ENCODE measurements around the gene FRMD3.

FRMD3 gene

GRCh38 chr9:83245979-83246659 is 292.1 kb downstream of the FRMD3 start:
- Histone ChIP-seq H3K36me3 (ENCODE audit: insufficient read depth, low read length) (no peaks in the 10 kb centered on the region), H3K27me3 (ENCODE audit: insufficient read depth, low read length) (no peaks in the 10 kb centered on the region), H3K4me1 (ENCODE audit: control insufficient read depth, insufficient read depth, low read length, unreplicated experiment) (no peaks in the 10 kb centered on the region), H3K27ac (ENCODE audit: low read depth, low read length) (no peak overlapping the region), H3K4me3 (ENCODE audit: low read depth, low read length) (no peak overlapping the region), H2AFZ (ENCODE audit: low read length, unreplicated experiment) (no peak overlapping the region), H3K79me2 (ENCODE audit: control insufficient read depth, insufficient read depth, low read length, unreplicated experiment) (no peaks in the 10 kb centered on the region)

- H3K4me3 ChIP-seq (ENCODE audit: low read depth, low read length) = no peak overlapping the region
- no peak overlapping the region for H2AFZ ChIP-seq (ENCODE audit: low read length, unreplicated experiment)
- peaks cover 12% of the 10 kb centered on the region for H3K4me1 ChIP-seq (ENCODE audit: control insufficient read depth, insufficient read depth, low read length, unreplicated experiment)
- no peaks in the 10 kb centered on the region for H3K79me2 ChIP-seq (ENCODE audit: control insufficient read depth, insufficient read depth, low read length, unreplicated experiment)
- H3K27ac ChIP-seq (ENCODE audit: low read depth, low read length) = no peak overlapping the region
- no peaks in the 10 kb centered on the region for H3K27me3 ChIP-seq (ENCODE audit: insufficient read depth, low read length)
- no peaks in the 10 kb centered on the region for H3K36me3 ChIP-seq (ENCODE audit: insufficient read depth, low read length)
These were observed 296.1 kb downstream of the FRMD3 start for GRCh38 chr9:83242066-83242465.

GRCh38 chr9:83240671-83241070 is 297.5 kb downstream of the FRMD3 start:
- Histone ChIP-seq H3K4me3 (ENCODE audit: low read depth, low read length) (no peak overlapping the region), H2AFZ (ENCODE audit: low read length, unreplicated experiment) (no peak overlapping the region), H3K36me3 (ENCODE audit: insufficient read depth, low read length) (no peaks in the 10 kb centered on the region), H3K27ac (ENCODE audit: low read depth, low read length) (no peak overlapping the region), H3K4me1 (ENCODE audit: control insufficient read depth, insufficient read depth, low read length, unreplicated experiment) (peaks cover 12% of the 10 kb centered on the region), H3K79me2 (ENCODE audit: control insufficient read depth, insufficient read depth, low read length, unreplicated experiment) (no peaks in the 10 kb centered on the region), H3K27me3 (ENCODE audit: insufficient read depth, low read length) (no peaks in the 10 kb centered on the region)

- H3K27me3 ChIP-seq (ENCODE audit: insufficient read depth, low read length) = no peaks in the 10 kb centered on the region
- H3K79me2 ChIP-seq (ENCODE audit: control insufficient read depth, insufficient read depth, low read length, unreplicated experiment) = no peaks in the 10 kb centered on the region
- no peaks in the 10 kb centered on the region for H3K36me3 ChIP-seq (ENCODE audit: insufficient read depth, low read length)
- H3K27ac ChIP-seq (ENCODE audit: low read depth, low read length) = peak overlapping the region; percentile 15; the same call in 1 of the 2 replicates
- peaks cover 12% of the 10 kb centered on the region for H3K4me1 ChIP-seq (ENCODE audit: control insufficient read depth, insufficient read depth, low read length, unreplicated experiment)
- no peak overlapping the region for H2AFZ ChIP-seq (ENCODE audit: low read length, unreplicated experiment)
- H3K4me3 ChIP-seq (ENCODE audit: low read depth, low read length) = no peak overlapping the region
These were observed 298.5 kb downstream of the FRMD3 start for GRCh38 chr9:83239747-83240146.

DNA sequence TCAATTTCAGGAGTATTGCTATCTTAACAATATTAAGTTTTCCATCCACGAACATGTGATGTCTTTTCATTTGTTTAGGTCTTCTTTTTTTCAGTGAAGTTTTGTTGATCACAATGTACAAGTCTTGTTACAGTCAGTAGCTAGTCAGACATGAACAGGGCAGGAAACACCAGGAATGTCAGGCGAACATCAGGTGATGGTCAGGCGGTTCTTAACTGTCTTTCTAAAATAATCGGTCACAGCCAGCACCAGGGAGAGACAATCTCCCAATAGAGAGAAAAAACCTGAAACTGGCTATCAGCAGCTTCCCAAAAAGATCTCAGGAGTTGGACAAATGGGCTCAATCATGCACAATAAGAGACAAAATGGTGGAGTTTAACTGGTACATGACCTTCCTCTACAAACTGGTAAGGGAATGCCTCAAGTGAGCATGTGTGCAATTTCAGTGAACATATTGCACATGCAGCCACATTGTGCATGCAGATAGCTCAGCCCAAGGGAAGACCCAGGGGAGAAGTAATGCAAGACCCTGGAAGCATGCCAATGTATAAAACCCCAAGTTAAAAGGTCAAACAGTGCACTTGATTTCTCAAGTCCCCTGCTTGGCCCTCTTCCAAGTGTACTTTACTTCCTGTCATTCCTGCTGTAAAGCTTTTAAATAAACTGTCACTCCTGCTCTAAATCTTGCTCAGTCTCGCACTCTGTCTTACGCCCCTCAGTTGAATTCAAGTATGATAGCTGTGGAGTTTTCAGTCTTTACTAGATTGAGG is 299.1 kb downstream of the FRMD3 start:
- Histone ChIP-seq H3K4me3 (ENCODE audit: low read depth, low read length) (no peak overlapping the region), H3K27ac (ENCODE audit: low read depth, low read length) (peak overlapping the region; percentile 15; the same call in 1 of the 2 replicates), H3K79me2 (ENCODE audit: control insufficient read depth, insufficient read depth, low read length, unreplicated experiment) (no peaks in the 10 kb centered on the region), H2AFZ (ENCODE audit: low read length, unreplicated experiment) (no peak overlapping the region), H3K4me1 (ENCODE audit: control insufficient read depth, insufficient read depth, low read length, unreplicated experiment) (peaks cover 12% of the 10 kb centered on the region), H3K27me3 (ENCODE audit: insufficient read depth, low read length) (no peaks in the 10 kb centered on the region), H3K36me3 (ENCODE audit: insufficient read depth, low read length) (no peaks in the 10 kb centered on the region)

- peaks cover 12% of the 10 kb centered on the region for H3K4me1 ChIP-seq (ENCODE audit: control insufficient read depth, insufficient read depth, low read length, unreplicated experiment)
- no peak overlapping the region for H2AFZ ChIP-seq (ENCODE audit: low read length, unreplicated experiment)
- H3K4me3 ChIP-seq (ENCODE audit: low read depth, low read length) = no peak overlapping the region
- H3K27ac ChIP-seq (ENCODE audit: low read depth, low read length) = no peak overlapping the region
- H3K36me3 ChIP-seq (ENCODE audit: insufficient read depth, low read length) = no peaks in the 10 kb centered on the region
- H3K79me2 ChIP-seq (ENCODE audit: control insufficient read depth, insufficient read depth, low read length, unreplicated experiment) = no peaks in the 10 kb centered on the region
- no peaks in the 10 kb centered on the region for H3K27me3 ChIP-seq (ENCODE audit: insufficient read depth, low read length)
These were observed 302.0 kb downstream of the FRMD3 start for GRCh38 chr9:83236029-83236696.

- H3K36me3 ChIP-seq (ENCODE audit: insufficient read depth, low read length) = no peaks in the 10 kb centered on the region
- no peak overlapping the region for H3K4me3 ChIP-seq (ENCODE audit: low read depth, low read length)
- H3K79me2 ChIP-seq (ENCODE audit: control insufficient read depth, insufficient read depth, low read length, unreplicated experiment) = no peaks in the 10 kb centered on the region
- H3K27ac ChIP-seq (ENCODE audit: low read depth, low read length) = no peak overlapping the region
- H3K4me1 ChIP-seq (ENCODE audit: control insufficient read depth, insufficient read depth, low read length, unreplicated experiment) = peaks cover 12% of the 10 kb centered on the region
- H2AFZ ChIP-seq (ENCODE audit: low read length, unreplicated experiment) = no peak overlapping the region
- H3K27me3 ChIP-seq (ENCODE audit: insufficient read depth, low read length) = no peaks in the 10 kb centered on the region
These were observed 302.7 kb downstream of the FRMD3 start for GRCh38 chr9:83235526-83235925.

- Histone ChIP-seq H3K4me1 (ENCODE audit: control insufficient read depth, insufficient read depth, low read length, unreplicated experiment) (peaks cover 10% of the 10 kb centered on the region), H3K79me2 (ENCODE audit: control insufficient read depth, insufficient read depth, low read length, unreplicated experiment) (no peaks in the 10 kb centered on the region)
These were observed 303.7 kb downstream of the FRMD3 start for GRCh38 chr9:83234541-83234940.

DNA sequence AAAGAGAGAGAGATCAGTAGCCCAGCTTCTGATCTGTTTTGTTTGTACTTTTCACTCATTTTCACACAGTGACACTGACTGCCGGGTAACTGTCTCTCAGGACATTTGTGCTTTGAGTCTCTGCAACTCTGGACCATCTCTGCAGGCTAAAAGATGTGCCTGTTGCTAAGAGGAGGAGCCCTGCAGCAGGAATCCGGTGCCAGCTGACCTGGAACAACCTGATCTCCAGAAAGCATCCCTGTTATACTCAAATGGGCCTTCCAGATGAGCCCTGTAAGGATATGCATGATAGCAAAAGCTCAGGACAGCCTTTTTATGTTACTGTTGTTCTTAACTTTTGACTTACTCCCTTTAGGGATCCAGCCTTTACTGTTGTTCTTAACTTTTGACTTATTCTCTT is 304.6 kb downstream of the FRMD3 start:
- Histone ChIP-seq H3K27ac (ENCODE audit: low read depth, low read length) (no peak overlapping the region), H3K27me3 (ENCODE audit: insufficient read depth, low read length) (no peaks in the 10 kb centered on the region), H3K4me3 (ENCODE audit: low read depth, low read length) (no peak overlapping the region), H3K79me2 (ENCODE audit: control insufficient read depth, insufficient read depth, low read length, unreplicated experiment) (no peaks in the 10 kb centered on the region), H3K36me3 (ENCODE audit: insufficient read depth, low read length) (no peaks in the 10 kb centered on the region), H2AFZ (ENCODE audit: low read length, unreplicated experiment) (no peak overlapping the region), H3K4me1 (ENCODE audit: control insufficient read depth, insufficient read depth, low read length, unreplicated experiment) (peaks cover 1% of the 10 kb centered on the region)

More at GRCh38 chr9:83234541-83234940, 303.7 kb downstream of the FRMD3 start:
- no peaks in the 10 kb centered on the region for H3K27me3 ChIP-seq (ENCODE audit: insufficient read depth, low read length)
- no peak overlapping the region for H3K4me3 ChIP-seq (ENCODE audit: low read depth, low read length)
- H3K27ac ChIP-seq (ENCODE audit: low read depth, low read length) = no peak overlapping the region
- H2AFZ ChIP-seq (ENCODE audit: low read length, unreplicated experiment) = no peak overlapping the region
- no peaks in the 10 kb centered on the region for H3K36me3 ChIP-seq (ENCODE audit: insufficient read depth, low read length)

GRCh38 chr9:83231039-83231438 is 307.2 kb downstream of the FRMD3 start:
- Histone ChIP-seq H2AFZ (ENCODE audit: low read length, unreplicated experiment) (no peak overlapping the region), H3K79me2 (ENCODE audit: control insufficient read depth, insufficient read depth, low read length, unreplicated experiment) (no peaks in the 10 kb centered on the region), H3K36me3 (ENCODE audit: insufficient read depth, low read length) (no peaks in the 10 kb centered on the region), H3K27me3 (ENCODE audit: insufficient read depth, low read length) (no peaks in the 10 kb centered on the region), H3K27ac (ENCODE audit: low read depth, low read length) (no peak overlapping the region), H3K4me1 (ENCODE audit: control insufficient read depth, insufficient read depth, low read length, unreplicated experiment) (no peaks in the 10 kb centered on the region), H3K4me3 (ENCODE audit: low read depth, low read length) (no peak overlapping the region)

All from ACC112 (cell line).